ENCODE data around the gene NAGLU.
"Not testable (repeated sequence)": the region's sequence is repeated elsewhere in the genome, so short reads cannot be mapped to it uniquely, and the experiment has no call there.

The NAGLU gene

GRCh38 chr17:42548993-42549755, 13.1 kb downstream of the NAGLU start:
- no peak for DNase-seq
- no peaks in the 10 kb centered on the region for H3K27me3 ChIP-seq
- no peak for TF ChIP-seq CTCF (IDR thresholded peaks at IDR 0.05; ENCODE audit: low read depth, low read length)
- no peaks in the 10 kb centered on the region for H3K4me1 ChIP-seq
- peaks cover under 1% of the 10 kb centered on the region for H3K36me3 ChIP-seq
- H3K4me3 ChIP-seq (ENCODE audit: low read depth, low read length): peak overlapping the region; percentile 54
- no peaks in the 10 kb centered on the region for H3K9me3 ChIP-seq

GRCh38 chr17:42552736-42553135, 16.7 kb downstream of the NAGLU start, which contains the start of gene HSD17B1:
HSD17B1 (plus strand) TSS chr17:42552923; CDS start chr17:42552934, 11 bp downstream.
- not testable (repeated sequence) for H3K27me3 ChIP-seq, H3K9me3 ChIP-seq, H3K36me3 ChIP-seq, H3K4me1 ChIP-seq, DNase-seq
- peak within 1 kb of the TSS; percentile 91 for H3K4me3 ChIP-seq (ENCODE audit: low read depth, low read length)

GRCh38 chr17:42553161-42553818, 17.2 kb downstream of the NAGLU start:
- no peaks in the 10 kb centered on the region for H3K4me1 ChIP-seq
- H3K9me3 ChIP-seq: no peaks in the 10 kb centered on the region
- H3K36me3 ChIP-seq: no peaks in the 10 kb centered on the region
- peak overlapping the region; percentile 91 for H3K4me3 ChIP-seq (ENCODE audit: low read depth, low read length)
- 0 out of 2 replicates have a peak, but pooled peaks have one; percentile 5 for TF ChIP-seq CTCF (IDR thresholded peaks at IDR 0.05; ENCODE audit: low read depth, low read length)
- DNase-seq: peak; percentile 52
- no peaks in the 10 kb centered on the region for H3K27me3 ChIP-seq

- Histone ChIP-seq H3K4me3 (ENCODE audit: low read depth, low read length) (peak overlapping the region; percentile 91), H3K9me3 (no peaks in the 10 kb centered on the region), H3K27me3 (no peaks in the 10 kb centered on the region), H3K36me3 (no peaks in the 10 kb centered on the region), H3K4me1 (no peaks in the 10 kb centered on the region)
- no peak for DNase-seq
- TF ChIP-seq CTCF (IDR thresholded peaks at IDR 0.05; ENCODE audit: low read depth, low read length): no peak
These were observed 17.8 kb downstream of the NAGLU start for GRCh38 chr17:42553866-42554249.

GRCh38 chr17:42554250-42555121, 18.4 kb downstream of the NAGLU start:
- Histone ChIP-seq H3K36me3 (no peaks in the 10 kb centered on the region), H3K9me3 (no peaks in the 10 kb centered on the region), H3K4me1 (no peaks in the 10 kb centered on the region), H3K4me3 (ENCODE audit: low read depth, low read length) (peak overlapping the region; percentile 91), H3K27me3 (no peaks in the 10 kb centered on the region)
- TF ChIP-seq CTCF (IDR thresholded peaks at IDR 0.05; ENCODE audit: low read depth, low read length): no peak
- DNase-seq: peak; percentile 94

GRCh38 chr17:42555122-42555622, 19.1 kb downstream of the NAGLU start:
- Histone ChIP-seq H3K4me3 (ENCODE audit: low read depth, low read length) (peak overlapping the region; percentile 91), H3K4me1 (no peaks in the 10 kb centered on the region), H3K36me3 (no peaks in the 10 kb centered on the region), H3K9me3 (no peaks in the 10 kb centered on the region), H3K27me3 (no peaks in the 10 kb centered on the region)
- no peak for TF ChIP-seq CTCF (IDR thresholded peaks at IDR 0.05; ENCODE audit: low read depth, low read length)
- no peak for DNase-seq

Measured in BE2C (cell line).